GM19467 (cell line): ENCODE data around the gene ZFHX2.

Source experiments
- ATAC-seq: cut with Tn5 transposase; IDR thresholded peaks from one replicate; pipeline ENCODE4 v1.9.1; 2021; ENCODE audit warnings: mild to moderate bottlenecking, moderate library complexity; ENCODE audit not compliant: unreplicated experiment

The ZFHX2 gene

GRCh38 chr14:23481979-23482822, 69.4 kb downstream of the ZFHX2 start:
- ATAC-seq, result no peak

GRCh38 chr14:23481362-23481970, 70.1 kb downstream of the ZFHX2 start:
- no peak for ATAC-seq

GRCh38 chr14:23478109-23478759, 73.3 kb downstream of the ZFHX2 start:
- no peak for ATAC-seq

- ATAC-seq, result no peak
Observed at GRCh38 chr14:23470947-23471346, 80.6 kb downstream of the ZFHX2 start.
